Epidermal melanocyte (primary cell): ENCODE measurements around the gene SOS1.
A peak's percentile ranks its signal among the peaks of the same experiment; 100 is the strongest.
"Not testable (repeated sequence)": the region's sequence is repeated elsewhere in the genome, so short reads cannot be mapped to it uniquely, and the experiment has no call there.

ENCODE experiments used
- DNase-seq: peaks from one replicate; pipeline ENCODE4 v3.0.0; 2011; ENCODE audit warnings: low spot score; ENCODE audit not compliant: insufficient read length

The SOS1 gene

DNA sequence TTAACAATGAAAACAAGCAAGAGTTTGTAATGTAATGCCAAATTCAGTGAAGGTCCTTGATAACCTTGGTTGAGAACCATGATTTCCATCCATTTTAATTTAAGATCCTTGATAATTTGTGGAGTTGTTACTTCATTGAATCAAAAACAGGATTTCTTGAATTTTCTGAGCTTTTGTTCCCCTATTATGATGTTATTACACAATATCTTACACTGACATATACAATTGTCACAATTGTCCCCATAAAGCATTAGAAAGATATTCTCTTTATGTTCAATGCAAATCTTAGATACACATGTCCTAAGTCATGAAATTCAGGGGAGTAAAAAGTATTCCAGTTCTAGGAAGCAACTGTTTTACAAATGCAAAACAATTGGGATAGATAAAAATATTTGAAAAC is 147.6 kb downstream of the SOS1 start:
- no peak for DNase-seq

DNA sequence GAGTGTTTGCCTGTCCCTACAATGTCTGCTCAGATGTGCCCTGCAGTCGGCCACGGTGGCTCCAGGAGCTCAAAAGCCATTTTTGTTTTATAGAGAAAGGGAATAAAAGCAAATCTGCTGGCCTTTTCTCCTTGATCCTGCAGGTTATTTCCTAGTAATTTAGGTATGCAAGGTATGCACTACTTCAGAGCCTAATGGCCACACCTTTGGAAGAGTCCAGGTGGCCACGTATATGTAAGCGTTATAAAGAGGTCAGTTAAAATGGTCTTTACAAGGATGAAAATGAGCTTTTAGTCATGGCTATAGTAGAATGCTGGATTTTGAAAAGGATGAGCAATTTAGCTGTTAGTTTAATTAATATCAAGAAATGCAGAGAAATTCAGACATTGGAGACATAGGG is 149.5 kb downstream of the SOS1 start:
- no peak for DNase-seq

DNA sequence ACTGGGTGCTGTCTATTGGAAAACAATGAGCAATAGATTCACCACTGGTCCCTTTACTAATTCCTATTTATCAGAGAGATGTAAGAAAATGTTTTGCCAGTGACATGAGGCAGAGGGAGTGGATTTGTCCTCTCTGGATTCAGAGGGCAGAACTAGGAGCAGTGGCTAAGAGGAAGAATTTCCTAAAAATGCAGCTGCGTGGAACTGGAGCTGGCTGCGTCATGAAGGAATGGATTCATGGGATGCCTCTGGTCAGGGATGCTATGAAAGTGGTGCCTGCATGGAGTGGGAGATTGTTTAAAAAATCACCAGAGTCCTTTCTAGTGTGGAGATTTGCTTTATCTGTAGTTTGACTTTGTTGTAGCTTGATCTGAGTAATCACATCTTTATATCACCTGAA is 152.8 kb downstream of the SOS1 start:
- no peak for DNase-seq

DNA sequence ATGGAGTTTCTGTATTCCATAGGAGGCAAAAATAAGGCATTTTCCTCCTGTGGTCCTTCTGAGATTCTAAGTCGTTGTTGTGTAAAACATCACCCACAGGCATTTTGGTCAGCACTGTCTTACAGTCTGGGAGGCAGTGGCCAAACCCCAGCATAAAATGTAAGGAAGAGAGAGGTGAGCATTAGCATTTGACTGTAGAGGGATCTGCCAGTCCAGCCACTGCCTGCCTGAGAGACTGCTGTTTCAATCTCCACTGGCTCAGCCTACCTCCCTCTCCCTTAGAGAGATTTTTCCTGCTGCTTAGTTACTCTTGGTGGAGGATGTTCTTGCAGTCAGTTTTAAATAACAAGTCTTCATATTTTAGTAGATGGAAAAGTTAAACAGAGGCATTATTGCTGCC is 154.2 kb downstream of the SOS1 start:
- DNase-seq = no peak

DNA sequence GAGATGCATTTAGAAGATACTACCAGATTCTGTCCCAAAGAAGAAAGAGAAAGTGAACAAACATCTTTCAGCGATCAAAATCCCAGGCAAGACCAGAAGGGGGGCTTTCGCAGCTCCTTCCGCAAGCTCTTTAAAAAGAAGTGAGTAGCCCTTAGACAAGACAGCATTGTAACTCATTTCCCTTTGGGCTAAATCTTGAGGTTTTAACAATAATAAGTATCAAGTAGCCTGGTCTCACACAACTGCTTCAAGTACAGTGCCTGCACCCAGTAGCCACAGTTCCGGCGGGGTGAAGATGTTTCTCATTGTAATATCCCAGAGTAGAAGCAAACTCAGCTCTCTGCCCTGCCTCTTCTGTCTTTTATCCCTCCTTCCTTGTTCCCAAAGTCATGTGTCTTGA is 154.8 kb downstream of the SOS1 start:
- DNase-seq = peak; percentile 42

DNA sequence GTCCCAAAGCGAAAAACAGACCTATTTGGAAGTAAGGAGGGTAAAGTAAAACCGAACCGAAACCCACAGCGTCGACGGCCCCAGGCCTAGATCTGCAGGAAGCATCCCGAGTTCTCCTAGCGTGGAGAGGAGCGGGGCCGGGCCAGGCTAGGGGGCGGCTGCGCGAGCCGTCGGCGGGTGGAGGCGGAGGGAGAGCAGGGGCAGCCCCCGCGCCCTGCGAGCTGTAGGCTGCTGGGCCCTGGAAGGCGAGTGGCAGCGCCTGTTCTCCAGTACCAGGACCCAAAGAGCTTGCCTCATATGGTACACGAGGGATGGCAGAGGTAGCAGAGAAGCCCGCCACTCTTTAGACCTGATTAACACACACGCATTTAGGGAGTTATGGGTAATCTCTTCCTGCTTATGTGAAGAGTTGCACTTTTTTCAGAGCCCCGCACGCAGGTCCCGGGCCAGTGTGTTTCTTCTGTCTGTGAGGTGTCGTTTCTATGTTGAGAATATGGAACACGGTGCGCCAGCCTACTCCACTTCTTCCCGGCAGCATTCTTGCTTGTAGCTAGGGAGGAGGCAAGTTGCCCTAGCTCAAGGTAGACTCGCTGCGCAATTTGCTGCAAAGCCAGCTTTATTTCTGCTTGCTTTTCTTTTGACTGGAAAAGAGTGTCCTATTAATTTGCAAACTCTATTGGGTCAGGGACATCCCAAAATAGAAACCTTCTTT is 160.1 kb downstream of the SOS1 start:
- no peak for DNase-seq

DNA sequence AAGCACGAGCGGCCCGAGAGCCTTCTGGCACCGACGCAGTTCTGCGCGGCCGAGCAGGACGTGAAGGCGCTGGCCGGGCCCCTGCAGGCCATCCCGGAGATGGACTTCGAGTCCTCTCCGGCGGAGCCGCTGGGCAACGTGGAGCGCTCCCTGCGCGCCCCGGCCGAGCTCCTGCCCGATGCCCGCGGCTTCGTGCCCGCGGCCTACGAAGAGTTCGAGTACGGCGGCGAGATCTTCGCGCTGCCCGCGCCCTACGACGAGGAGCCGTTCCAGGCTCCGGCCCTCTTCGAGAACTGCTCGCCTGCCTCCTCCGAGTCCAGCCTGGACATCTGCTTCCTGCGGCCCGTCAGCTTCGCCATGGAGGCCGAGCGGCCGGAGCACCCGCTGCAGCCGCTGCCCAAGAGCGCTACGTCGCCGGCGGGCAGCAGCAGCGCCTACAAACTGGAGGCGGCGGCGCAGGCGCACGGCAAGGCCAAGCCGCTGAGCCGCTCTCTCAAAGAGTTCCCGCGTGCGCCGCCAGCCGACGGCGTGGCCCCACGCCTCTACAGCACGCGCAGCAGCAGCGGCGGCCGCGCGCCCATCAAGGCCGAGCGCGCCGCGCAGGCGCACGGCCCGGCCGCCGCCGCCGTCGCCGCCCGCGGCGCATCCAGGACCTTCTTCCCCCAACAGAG is 160.8 kb downstream of the SOS1 start:
- DNase-seq = peak; percentile 48

DNA sequence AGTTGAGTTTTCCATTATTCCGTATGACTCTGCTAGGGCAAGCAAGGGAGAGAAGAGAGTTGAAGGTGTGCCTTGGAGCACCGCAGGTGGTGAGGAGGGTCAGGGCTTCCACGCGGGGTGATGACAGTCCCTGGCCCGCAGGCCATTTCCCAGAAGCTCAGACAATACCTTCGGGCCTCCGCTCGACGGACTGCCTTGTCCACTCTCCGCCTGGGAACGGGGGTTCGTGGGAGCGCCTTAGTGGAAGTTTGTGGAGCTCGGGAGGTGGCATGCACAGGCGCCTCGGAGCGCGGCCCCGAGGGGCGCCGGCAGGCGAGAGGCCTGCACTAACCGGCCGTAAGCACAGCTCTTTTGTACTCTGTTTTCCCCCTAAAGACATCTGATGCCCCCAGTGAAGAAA is 161.4 kb downstream of the SOS1 start:
- DNase-seq = no peak

DNA sequence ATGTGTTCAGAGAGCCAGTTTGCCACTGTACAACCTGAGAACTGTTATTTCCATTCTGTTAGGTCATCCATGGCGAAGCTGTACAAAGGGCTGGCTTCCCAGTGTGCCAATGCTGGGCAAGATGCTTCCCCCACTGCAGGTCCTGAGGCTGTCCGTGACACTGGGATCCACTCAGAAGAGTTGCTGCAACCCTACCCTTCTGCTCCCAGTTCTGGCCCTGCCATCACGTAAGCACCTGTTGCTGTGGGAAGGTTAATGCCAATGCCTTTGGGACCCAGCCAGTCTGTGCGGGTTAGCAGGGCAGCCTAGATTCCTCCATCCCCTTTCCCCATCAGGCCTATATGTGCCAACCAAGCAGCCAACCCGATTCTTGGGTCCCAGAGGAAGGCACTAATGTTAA is 162.9 kb downstream of the SOS1 start:
- no peak for DNase-seq

DNA sequence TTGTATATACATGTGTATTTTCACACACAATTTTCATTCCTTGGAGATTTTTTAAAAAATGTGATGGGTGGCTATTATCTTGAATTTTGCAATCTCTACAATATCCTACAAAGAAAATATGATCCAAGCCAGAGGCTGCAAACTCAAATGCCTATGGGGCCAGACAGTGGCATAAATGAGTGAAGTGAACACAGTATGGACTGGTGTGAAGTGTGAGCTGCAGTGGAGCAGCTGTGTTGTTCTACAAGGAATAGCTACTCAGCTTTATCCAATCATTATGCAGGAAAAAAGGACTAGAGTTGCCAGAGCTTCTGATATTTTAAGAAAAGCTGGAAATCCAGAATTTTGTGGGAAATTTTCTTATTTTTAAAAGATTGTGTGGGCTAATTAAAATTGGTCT is 169.1 kb downstream of the SOS1 start:
- no peak for DNase-seq

DNA sequence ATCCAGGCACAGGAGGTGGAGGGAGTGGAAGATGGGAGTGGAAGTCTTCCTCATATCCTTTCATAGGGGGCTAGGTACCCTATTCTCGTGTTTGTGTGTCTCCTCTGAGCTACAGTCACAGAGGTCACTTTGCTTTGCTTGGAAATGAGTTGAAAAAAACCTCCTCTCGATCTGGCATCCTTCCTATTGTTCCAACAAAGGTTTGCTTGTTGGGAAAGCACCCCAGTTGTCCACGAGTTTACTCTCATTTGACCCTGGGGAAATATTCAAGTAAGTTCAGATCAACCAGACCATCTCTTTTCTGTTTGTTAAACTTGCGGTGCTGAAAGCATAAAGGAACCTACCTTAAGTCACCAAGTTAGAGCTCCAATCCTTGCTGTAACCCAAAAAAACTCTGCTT is 171.9 kb downstream of the SOS1 start:
- no peak for DNase-seq

DNA sequence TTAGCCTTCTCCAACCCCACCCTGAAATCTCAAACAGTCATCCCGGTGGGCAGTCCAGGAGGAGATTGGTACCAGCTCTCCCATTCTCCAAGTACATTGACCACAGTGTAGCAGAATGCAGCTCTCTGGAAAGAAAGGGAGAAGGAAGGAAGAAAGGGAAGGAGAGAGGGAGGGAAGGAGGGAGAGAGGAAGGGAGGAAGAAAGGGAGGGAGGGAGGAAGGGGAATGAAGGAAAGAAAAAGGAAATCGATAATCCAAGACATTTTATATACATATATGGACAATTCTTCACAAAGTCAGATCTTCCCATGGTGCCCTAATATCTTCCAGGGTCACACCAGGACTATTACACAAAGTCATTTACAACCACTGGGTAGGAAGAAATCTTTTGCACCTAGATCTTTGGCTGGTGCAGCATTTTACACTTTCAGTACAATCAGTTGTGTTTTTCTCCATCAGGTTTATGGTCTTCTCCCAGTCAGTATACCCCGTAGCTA is 172.4 kb downstream of the SOS1 start:
- no peak for DNase-seq

DNA sequence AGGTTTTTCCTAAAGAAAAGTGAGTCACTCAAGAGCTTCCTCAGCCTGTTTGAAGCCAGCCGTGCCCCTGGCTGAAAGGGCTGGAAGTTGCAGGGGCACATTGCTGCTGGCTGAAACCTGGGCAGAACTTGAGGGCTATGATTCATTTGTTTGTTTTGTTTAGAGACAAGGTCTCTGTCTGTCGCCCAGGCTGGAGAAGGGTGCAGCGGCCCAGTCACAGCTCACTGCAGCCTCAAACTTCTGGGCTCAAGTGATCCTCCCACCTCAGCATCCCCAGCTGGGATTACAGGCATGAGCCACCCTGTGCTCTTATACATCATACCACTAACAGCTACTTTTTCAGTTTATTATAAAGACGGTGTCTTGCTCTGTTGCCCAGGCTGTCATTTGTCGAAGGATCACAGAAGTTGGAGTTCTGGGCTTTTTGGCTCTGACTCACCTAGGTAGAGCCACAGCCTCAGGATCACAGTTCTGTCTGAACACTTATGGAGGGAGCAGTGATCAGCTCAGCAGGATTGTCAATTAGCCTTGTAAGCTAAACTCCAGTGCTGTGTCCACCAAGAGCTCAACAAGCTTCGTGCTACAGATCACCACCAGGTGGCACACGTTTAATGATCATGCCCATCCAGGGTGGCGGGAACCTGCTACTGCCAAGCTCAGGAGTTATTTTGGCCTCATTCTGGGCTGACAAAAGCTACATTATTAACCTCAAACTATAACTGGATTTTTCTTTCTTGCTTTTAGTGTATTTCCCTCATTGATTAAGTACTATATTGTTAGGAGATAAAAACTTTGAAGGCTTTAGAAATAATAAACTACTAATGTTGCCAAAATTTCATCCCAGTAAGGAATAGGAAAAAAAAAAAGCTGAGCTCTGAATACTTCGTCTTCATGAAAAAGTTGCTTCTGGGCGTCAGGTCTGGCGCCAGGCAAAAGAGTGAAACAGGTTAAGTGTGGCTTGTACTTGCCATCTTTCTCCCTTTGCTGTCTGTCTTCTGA is 173.3 kb downstream of the SOS1 start:
- peak; percentile 77 for DNase-seq

DNA sequence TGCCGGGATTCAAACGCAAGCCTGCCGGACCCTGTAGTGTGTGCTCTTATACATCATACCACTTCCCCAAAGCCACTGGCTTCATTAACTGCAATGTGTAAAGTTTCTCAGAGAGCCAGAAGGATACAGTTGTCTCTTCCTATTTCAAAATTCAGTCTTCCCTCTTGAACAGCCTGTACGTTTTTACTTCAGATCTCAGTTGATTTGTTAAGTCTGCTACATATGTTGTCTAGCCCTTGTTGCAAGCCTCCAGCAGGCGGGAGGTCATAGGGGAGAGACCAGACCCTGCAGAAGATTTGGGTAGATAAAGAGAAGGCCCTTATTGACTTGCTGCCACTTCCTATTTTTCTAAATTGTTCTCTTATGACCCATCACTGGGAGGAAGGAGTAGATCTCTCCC is 174.9 kb downstream of the SOS1 start:
- DNase-seq = no peak

DNA sequence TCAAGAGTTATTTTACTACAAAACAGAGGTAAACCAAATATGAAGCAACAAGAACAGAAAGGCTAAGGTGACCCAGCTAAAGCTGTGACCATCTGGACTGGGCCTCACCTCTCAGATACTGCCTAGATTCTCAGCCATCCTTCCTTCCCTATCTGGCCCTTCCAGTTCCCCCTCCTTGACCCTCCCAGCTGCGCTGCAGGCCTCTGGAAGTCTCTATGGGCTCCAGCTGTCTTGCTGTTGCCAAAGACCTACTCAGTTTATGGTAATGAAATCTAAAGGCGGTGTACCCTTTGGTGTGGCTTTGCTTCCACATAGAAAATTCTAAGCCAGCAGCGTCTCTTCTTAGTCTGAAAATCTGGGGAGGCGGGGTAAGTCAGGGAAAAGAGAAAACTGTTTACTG is 175.5 kb downstream of the SOS1 start:
- DNase-seq = no peak

DNA sequence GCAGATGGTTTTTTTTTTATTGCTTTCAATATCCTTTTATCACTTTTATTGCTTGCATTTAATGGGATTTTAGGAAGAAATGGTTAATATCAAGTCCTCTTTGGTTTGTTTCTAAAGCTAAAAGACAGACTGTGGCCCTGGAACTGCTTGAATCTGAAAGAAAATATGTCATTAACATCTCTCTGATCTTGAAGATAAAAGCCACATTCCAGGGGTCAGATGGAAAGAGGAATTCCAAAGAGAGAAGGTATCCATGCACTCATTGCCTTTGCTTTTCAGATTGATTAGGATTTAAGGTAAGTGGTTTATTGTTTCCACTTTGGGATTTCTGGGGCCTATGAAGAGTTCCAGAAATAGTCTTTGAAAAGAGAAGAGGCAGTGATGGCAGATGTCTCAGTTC is 177.1 kb downstream of the SOS1 start:
- DNase-seq = no peak

DNA sequence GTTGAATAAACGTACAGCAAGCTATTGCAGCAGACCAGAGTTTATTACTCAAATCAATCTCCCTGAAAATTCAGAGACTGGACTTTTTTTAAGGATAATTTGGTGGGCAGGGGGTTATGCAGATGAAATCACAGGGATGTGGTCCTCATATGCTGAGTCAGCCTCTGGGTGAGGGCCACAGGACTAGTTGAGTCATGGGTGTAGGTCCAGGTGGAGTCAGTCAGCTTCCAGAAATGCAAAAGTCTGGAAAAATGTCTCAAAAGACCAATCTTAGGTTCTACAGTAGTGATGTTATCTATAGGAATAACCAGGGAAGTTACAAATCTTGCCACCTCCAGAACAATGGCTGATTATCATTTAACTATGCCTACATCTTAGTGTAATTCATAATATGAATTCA is 180.1 kb downstream of the SOS1 start:
- no peak for DNase-seq

DNA sequence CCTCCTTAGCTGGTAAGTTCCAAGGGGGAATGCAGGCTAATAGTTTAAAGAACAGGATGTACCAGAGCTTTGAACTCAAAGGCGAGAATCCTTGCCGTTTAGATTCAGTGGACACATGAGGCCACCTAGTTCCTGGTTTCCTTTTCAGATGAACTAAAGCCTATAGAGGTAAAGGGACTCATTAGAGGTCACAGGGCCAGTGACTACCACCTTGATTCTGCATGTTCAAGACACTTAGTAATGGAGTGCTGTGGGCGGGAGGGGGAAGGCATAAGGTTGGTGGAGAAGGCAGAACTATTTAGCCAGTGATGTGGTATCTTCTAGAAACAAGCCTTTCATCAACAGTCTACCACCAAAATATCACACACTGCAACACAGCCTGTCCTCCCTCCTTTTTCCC is 183.3 kb downstream of the SOS1 start:
- DNase-seq = no peak

DNA sequence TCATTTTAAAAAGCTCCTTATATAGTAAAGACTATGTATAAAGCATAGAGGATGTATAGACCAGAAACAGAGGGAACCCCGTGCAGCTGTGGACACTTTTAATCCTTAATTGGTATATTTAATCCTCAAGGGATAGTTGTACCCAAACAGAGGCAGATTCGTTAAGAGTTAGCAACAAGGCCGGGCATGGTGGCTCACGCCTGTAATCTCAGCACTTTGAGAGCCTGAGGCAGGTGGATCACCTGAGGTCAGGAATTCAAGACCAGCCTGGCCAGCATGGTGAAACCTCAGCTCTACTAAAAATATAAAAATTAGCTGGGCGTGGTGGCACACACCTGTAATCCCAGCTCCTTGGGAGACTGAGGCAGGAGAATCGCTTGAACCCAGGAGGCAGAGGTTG is 184.3 kb downstream of the SOS1 start:
- not testable (repeated sequence) for DNase-seq

DNA sequence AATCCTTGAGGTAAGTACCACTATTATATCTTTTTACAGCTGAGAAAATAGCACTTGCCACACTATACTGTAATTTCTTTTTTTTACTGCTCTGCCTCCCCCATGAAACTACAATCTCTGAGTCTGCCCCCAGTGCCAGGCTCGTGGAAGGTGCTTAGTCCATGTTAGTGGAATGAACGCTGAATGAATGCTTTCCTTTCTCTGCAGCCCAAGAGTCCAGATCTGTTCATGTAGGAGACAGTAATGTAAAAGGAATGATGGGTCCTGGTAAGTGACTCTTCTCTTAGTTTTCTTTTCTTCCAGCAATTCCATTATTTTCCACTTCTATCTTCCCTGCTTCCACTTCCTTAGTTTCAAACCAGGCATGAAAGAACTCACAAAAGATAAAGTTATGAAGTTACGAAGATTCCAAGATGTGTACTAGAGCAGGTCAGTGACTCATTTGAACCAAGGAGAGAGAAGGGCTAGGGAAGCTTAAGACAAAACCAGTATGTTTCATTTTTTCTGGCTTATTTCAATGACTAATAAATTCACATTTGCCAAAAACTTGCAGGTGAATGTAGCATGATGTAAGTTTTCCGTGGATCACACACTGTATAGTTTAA is 185.2 kb downstream of the SOS1 start:
- DNase-seq = no peak

DNA sequence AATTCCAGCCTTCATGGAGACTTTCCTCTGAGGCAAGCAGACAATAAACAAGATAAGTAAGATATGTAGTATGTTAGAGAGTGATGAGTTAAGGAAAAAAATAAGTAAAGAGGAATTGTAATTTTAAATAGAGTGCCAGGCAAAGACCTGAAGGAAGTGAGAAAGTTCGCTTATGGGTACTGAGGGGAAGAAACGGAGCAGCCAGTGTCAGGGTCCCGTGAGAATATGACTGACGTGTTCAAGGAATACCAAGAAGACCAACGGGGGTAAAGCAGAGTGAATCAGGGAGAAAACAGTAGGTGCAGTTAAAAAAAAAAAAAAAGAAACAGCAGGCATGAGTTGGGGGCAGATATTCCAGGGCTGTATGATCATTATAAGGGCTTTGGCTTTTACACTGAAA is 186.1 kb downstream of the SOS1 start:
- DNase-seq = no peak

DNA sequence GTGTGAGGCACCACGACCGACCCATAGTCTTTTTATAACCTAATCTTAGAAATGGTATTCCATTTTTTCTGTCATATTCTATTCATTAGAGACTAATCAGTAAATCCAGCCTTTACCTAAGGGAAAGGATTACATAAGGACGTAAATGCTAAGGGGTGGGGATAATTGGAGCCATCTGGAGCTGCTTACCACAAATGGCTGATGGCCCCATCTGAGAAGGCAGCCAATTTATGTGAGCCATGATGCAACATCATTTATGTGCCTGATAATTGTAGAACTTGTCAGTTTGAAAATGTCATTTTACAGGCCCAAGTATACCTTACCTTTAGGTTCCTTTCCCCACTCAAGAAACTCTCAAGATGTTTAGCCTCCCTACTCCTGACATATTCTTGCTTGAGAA is 187.2 kb downstream of the SOS1 start:
- DNase-seq = no peak
